ENCODE results near the gene CLIP3.

Gene CLIP3

GRCh38 chr19:35978832-35979365, 53.8 kb downstream of the CLIP3 start:
- ChIA-PET CTCF (no interaction called here), POLR2A (no interaction called here)
- no peak for TF ChIP-seq CTCF (IDR thresholded peaks at IDR 0.05; ENCODE audit: insufficient read depth, low read length, missing control alignments)
- no peak for DNase-seq (ENCODE audit: low read depth, low spot score)
- H3K4me3 ChIP-seq (ENCODE audit: low read depth, low read length) = no peak overlapping the region

- H3K4me3 ChIP-seq (ENCODE audit: low read depth, low read length) = no peak overlapping the region
- POLR2A ChIA-PET = no interaction called here
- TF ChIP-seq CTCF (IDR thresholded peaks at IDR 0.05; ENCODE audit: insufficient read depth, low read length, missing control alignments) = no peak
- CTCF ChIA-PET = no interaction called here
- DNase-seq (ENCODE audit: low read depth, low spot score) = no peak
Observed at GRCh38 chr19:35978271-35978670, 54.4 kb downstream of the CLIP3 start.

- H3K4me3 ChIP-seq (ENCODE audit: low read depth, low read length) = no peak overlapping the region
- TF ChIP-seq CTCF (IDR thresholded peaks at IDR 0.05; ENCODE audit: insufficient read depth, low read length, missing control alignments) = no peak
- DNase-seq (ENCODE audit: low read depth, low spot score) = no peak
- CTCF ChIA-PET = no interaction called here
- POLR2A ChIA-PET = no interaction called here
Observed at GRCh38 chr19:35977446-35978222, 55.0 kb downstream of the CLIP3 start.

GRCh38 chr19:35975608-35976214, 57.0 kb downstream of the CLIP3 start:
- POLR2A ChIA-PET = no interaction called here
- H3K4me3 ChIP-seq (ENCODE audit: low read depth, low read length) = no peak overlapping the region
- DNase-seq (ENCODE audit: low read depth, low spot score) = no peak
- CTCF ChIA-PET = interaction anchor here (1.1 kb wide), 1 partner anchor 27 kb away, joined by 4 read pairs; no protein-coding TSS in a partner anchor
- TF ChIP-seq CTCF (IDR thresholded peaks at IDR 0.05; ENCODE audit: insufficient read depth, low read length, missing control alignments) = no peak

GRCh38 chr19:35973487-35973886, 59.2 kb downstream of the CLIP3 start:
- POLR2A ChIA-PET = no interaction called here
- no peak for DNase-seq (ENCODE audit: low read depth, low spot score)
- CTCF ChIA-PET = no interaction called here
- H3K4me3 ChIP-seq (ENCODE audit: low read depth, low read length) = no peak overlapping the region
- no peak for TF ChIP-seq CTCF (IDR thresholded peaks at IDR 0.05; ENCODE audit: insufficient read depth, low read length, missing control alignments)

- ChIA-PET POLR2A (no interaction called here), CTCF (no interaction called here)
- H3K4me3 ChIP-seq (ENCODE audit: low read depth, low read length) = no peak overlapping the region
- no peak for DNase-seq (ENCODE audit: low read depth, low spot score)
- no peak for TF ChIP-seq CTCF (IDR thresholded peaks at IDR 0.05; ENCODE audit: insufficient read depth, low read length, missing control alignments)
Observed at GRCh38 chr19:35966771-35967170, 65.9 kb downstream of the CLIP3 start.
